SU-DHL-6 (cell line): ENCODE data around the gene CXCL10.

Source experiments
- H2AFZ ChIP-seq: fragments of 200-600 bp; sonication (generic); 2 replicates; pipeline ENCODE4 v1.6.1; 2014; ENCODE audit warnings: low read depth, mild to moderate bottlenecking, moderate library complexity, mixed read lengths, antibody characterized with exemption, low read length; ENCODE audit not compliant: severe bottlenecking
- H3F3A ChIP-seq: fragments of 200-600 bp; shearing (Covaris generic); 2 replicates; pipeline ENCODE4 v1.6.0; 2016; ENCODE audit warnings: antibody characterized with exemption, mild to moderate bottlenecking; ENCODE audit not compliant: insufficient read depth
- H3K27ac ChIP-seq: fragments of 200-600 bp; sonication (generic); 2 replicates; pipeline ENCODE4 v1.5.1; 2016; ENCODE audit warnings: low read depth, mild to moderate bottlenecking, low read length, moderate library complexity, mixed read lengths
- H3K27me3 ChIP-seq: fragments of 200-600 bp; sonication (generic), shearing (Covaris generic); 2 replicates; pipeline ENCODE4 v1.6.0; 2014; ENCODE audit warnings: mild to moderate bottlenecking, low read length
- H3K36me3 ChIP-seq: fragments of 200-600 bp; sonication (generic); 2 replicates; pipeline ENCODE4 v1.6.1; 2014; ENCODE audit warnings: mild to moderate bottlenecking, low read length, mixed read lengths
- H3K4me2 ChIP-seq: fragments of 300-600, 200-600 bp; shearing (Covaris generic), sonication (generic); 2 replicates; pipeline ENCODE4 v1.6.0; 2014; ENCODE audit warnings: low read length, low read depth, mild to moderate bottlenecking; ENCODE audit not compliant: poor library complexity, severe bottlenecking
- H3K4me3 ChIP-seq: fragments of 200-600 bp; sonication (generic); 2 replicates; pipeline ENCODE4 v1.5.1; 2014; ENCODE audit warnings: antibody characterized with exemption, low read length, mild to moderate bottlenecking, mixed read lengths; ENCODE audit not compliant: insufficient read depth, poor library complexity, severe bottlenecking
- H3K79me2 ChIP-seq: fragments of 200-600 bp; sonication (generic); 2 replicates; pipeline ENCODE4 v1.6.1; 2014; ENCODE audit warnings: mild to moderate bottlenecking, low read length, moderate library complexity; ENCODE audit not compliant: insufficient read depth
- H3K9ac ChIP-seq: fragments of 200-600 bp; sonication (generic); 2 replicates; pipeline ENCODE4 v1.7.0; 2014; ENCODE audit warnings: mild to moderate bottlenecking, low read length
- H3K9me2 ChIP-seq: fragments of 200-600 bp; sonication (generic); replicated peaks from 2 replicates; pipeline ENCODE4 v1.6.1; 2014; ENCODE audit warnings: low read length; ENCODE audit not compliant: insufficient read depth
- H3K9me3 ChIP-seq: fragments of 200-600 bp; sonication (generic); 2 replicates; pipeline ENCODE4 v1.6.1; 2014; ENCODE audit warnings: low read length, mixed read lengths; ENCODE audit not compliant: insufficient read depth
- H4K20me1 ChIP-seq: fragments of 200-600 bp; sonication (generic); 2 replicates; pipeline ENCODE4 v1.6.1; 2014; ENCODE audit warnings: low read depth, mild to moderate bottlenecking, antibody characterized with exemption, low read length, moderate library complexity, mixed read lengths
- CTCF ChIP-seq: fragments of 200-600 bp; sonication (generic); IDR thresholded peaks from one replicate; pipeline ENCODE4 v1.5.1; 2017; ENCODE audit warnings: antibody characterized with exemption, mild to moderate bottlenecking, low read length, moderate library complexity; ENCODE audit not compliant: insufficient read depth, poor library complexity, severe bottlenecking
- EZH2phosphoT487 ChIP-seq: fragments of 200-600 bp; sonication (generic), shearing (Covaris generic); conservative IDR thresholded peaks from 2 replicates; pipeline ENCODE4 v1.6.1; 2018; ENCODE audit warnings: mild to moderate bottlenecking, antibody characterized with exemption, low read length, moderate library complexity, mixed read lengths

CXCL10 gene

GRCh38 chr4:76011700-76012387 is 11.5 kb downstream of the CXCL10 start:
- Histone ChIP-seq H3K4me3 (no peak overlapping the region), H2AFZ (no peak overlapping the region), H3K4me2 (no peak overlapping the region), H3K9ac (no peak overlapping the region), H3K36me3 (no peaks in the 10 kb centered on the region), H3F3A (no peaks in the 10 kb centered on the region), H3K27me3 (no peaks in the 10 kb centered on the region), H3K9me3 (no peaks in the 10 kb centered on the region), H3K79me2 (no peaks in the 10 kb centered on the region), H3K9me2 (no peaks in the 10 kb centered on the region), H3K27ac (no peak overlapping the region), H4K20me1 (no peaks in the 10 kb centered on the region)
- no peak for TF ChIP-seq CTCF
- no peak for TF ChIP-seq EZH2phosphoT487

- Histone ChIP-seq H3K79me2 (no peaks in the 10 kb centered on the region), H3K36me3 (no peaks in the 10 kb centered on the region), H3K4me2 (no peak overlapping the region), H2AFZ (no peak overlapping the region), H3K9ac (no peak overlapping the region), H3K4me3 (no peak overlapping the region), H4K20me1 (no peaks in the 10 kb centered on the region), H3F3A (no peaks in the 10 kb centered on the region), H3K27ac (no peak overlapping the region), H3K9me3 (no peaks in the 10 kb centered on the region), H3K9me2 (no peaks in the 10 kb centered on the region), H3K27me3 (no peaks in the 10 kb centered on the region)
- TF ChIP-seq EZH2phosphoT487, result no peak
- no peak for TF ChIP-seq CTCF
Measured at GRCh38 chr4:76011018-76011670, 12.2 kb downstream of the CXCL10 start.

GRCh38 chr4:76010576-76010975 is 12.7 kb downstream of the CXCL10 start:
- no peak overlapping the region for H3K4me3 ChIP-seq
- TF ChIP-seq CTCF, result no peak

More at GRCh38 chr4:76010576-76010975, 12.7 kb downstream of the CXCL10 start:
- H3K79me2 ChIP-seq, result no peaks in the 10 kb centered on the region
- no peak overlapping the region for H2AFZ ChIP-seq
- H3K27me3 ChIP-seq, result no peaks in the 10 kb centered on the region
- H3K9me2 ChIP-seq, result no peaks in the 10 kb centered on the region
- no peaks in the 10 kb centered on the region for H3F3A ChIP-seq
- H3K9ac ChIP-seq, result no peak overlapping the region
- no peaks in the 10 kb centered on the region for H3K9me3 ChIP-seq
- H4K20me1 ChIP-seq, result no peaks in the 10 kb centered on the region
- H3K27ac ChIP-seq, result no peak overlapping the region
- no peaks in the 10 kb centered on the region for H3K36me3 ChIP-seq
- no peak overlapping the region for H3K4me2 ChIP-seq
